Fibroblast of lung (primary cell): ENCODE measurements around the gene MRS2. TPM values are rescaled to one million over a fixed set of nuclear protein-coding genes. Genes with fewer than 3 reads are reported as not detected.
A peak's percentile ranks its signal among the peaks of the same experiment; 100 is the strongest.

ENCODE experiments used
- DNase-seq, 2 donors: peaks; one replicate each; pipeline versions ENCODE4 v3.0.0 to v3.0.0-alpha.2; 2010; ENCODE audit warnings: low read depth in 2 of 2
- H2AFZ ChIP-seq: 2 replicates; pipeline ENCODE4 v1.5.1; 2012; ENCODE audit warnings: low read length, control low read depth, inconsistent platforms
- H3K27ac ChIP-seq: 2 replicates; pipeline ENCODE4 v1.5.1; 2011; ENCODE audit warnings: low read length, control low read depth; ENCODE audit not compliant: insufficient read depth
- H3K27me3 ChIP-seq: 2 replicates; pipeline ENCODE4 v1.5.1; 2011; ENCODE audit warnings: mild to moderate bottlenecking, low read length; ENCODE audit not compliant: control insufficient read depth, insufficient read depth
- H3K36me3 ChIP-seq: 2 replicates; pipeline ENCODE4 v1.5.1; 2011; ENCODE audit warnings: low read length; ENCODE audit not compliant: control insufficient read depth, insufficient read depth
- H3K4me1 ChIP-seq: 2 replicates; pipeline ENCODE4 v1.5.1; 2011; ENCODE audit warnings: low read length; ENCODE audit not compliant: control insufficient read depth, insufficient read depth; ENCODE audit errors: extremely low read depth
- H3K4me2 ChIP-seq: 2 replicates; pipeline ENCODE4 v1.5.1; 2011; ENCODE audit warnings: low read length, control low read depth; ENCODE audit not compliant: insufficient read depth; ENCODE audit errors: extremely low read depth
- H3K4me3 ChIP-seq, 4 experiments: fragments of 200-600 bp in 1 of 4; sonication (generic) in 1 of 4; replicated peaks in 1 of 4; 2 replicates each; pipeline ENCODE4 v1.5.1; 2011 to 2016; ENCODE audit warnings: low read length in 4 of 4, low read depth in 3 of 4, mild to moderate bottlenecking in 3 of 4, control low read depth in 2 of 4, inconsistent platforms in 1 of 4, mixed read lengths in 1 of 4; ENCODE audit not compliant: insufficient read depth in 1 of 4; ENCODE audit errors: control extremely low read depth in 1 of 4
- H3K79me2 ChIP-seq: 2 replicates; pipeline ENCODE4 v1.5.1; 2012; ENCODE audit warnings: mild to moderate bottlenecking, low read length, inconsistent platforms; ENCODE audit not compliant: control insufficient read depth, insufficient read depth
- H3K9ac ChIP-seq: 2 replicates; pipeline ENCODE4 v1.5.1; 2011; ENCODE audit warnings: mild to moderate bottlenecking, low read length, control low read depth; ENCODE audit not compliant: insufficient read depth
- H3K9me3 ChIP-seq: 2 replicates; pipeline ENCODE4 v1.5.1; 2012; ENCODE audit warnings: low read depth, low read length; ENCODE audit not compliant: control insufficient read depth, insufficient read depth
- H4K20me1 ChIP-seq: 2 replicates; pipeline ENCODE4 v1.5.1; 2011; ENCODE audit warnings: low read length; ENCODE audit not compliant: control insufficient read depth, insufficient read depth; ENCODE audit errors: extremely low read depth
- EZH2 ChIP-seq: IDR thresholded peaks from 2 replicates; pipeline ENCODE4 v1.5.1; 2012; ENCODE audit warnings: low read length, control low read depth, mild to moderate bottlenecking; ENCODE audit errors: missing control alignments
- polyA minus RNA-seq: library from RNA; depleted of rRNA, polyadenylated mRNA; stranded (reverse); fragments of >200 nt; gene quantifications from 2 replicates; pipeline ENCODE4 v1.2.3, GENCODE V29; 2011; ENCODE audit warnings: low replicate concordance
- polyA plus RNA-seq, 2 donors: library from polyadenylated mRNA; depleted of rRNA in 1 of 2; stranded (reverse) in 1 of 2; unstranded in 1 of 2; fragments of >200 nt; gene quantifications; 2 replicates each; pipeline ENCODE4 v1.2.1, GENCODE V29; 2011 to 2012; ENCODE audit warnings: missing spikeins in 1 of 2
- total RNA-seq: library from RNA; depleted of rRNA; stranded (reverse); fragments of >200 nt; gene quantifications from 2 replicates; pipeline ENCODE4 v1.2.1, GENCODE V29; 2014
- TF ChIP-seq, protein P1 (sequence below), 2 donors: IDR thresholded peaks in 1 of 2; conservative IDR thresholded peaks in 1 of 2; 1 replicate in 1 of 2; 2 replicates in 1 of 2; pipeline ENCODE4 v1.5.1; 2011 to 2012; ENCODE audit warnings: low read length in 2 of 2, control low read depth in 1 of 2, inconsistent platforms in 1 of 2, low read depth in 1 of 2, mild to moderate bottlenecking in 1 of 2

MRS2 gene, protein sequence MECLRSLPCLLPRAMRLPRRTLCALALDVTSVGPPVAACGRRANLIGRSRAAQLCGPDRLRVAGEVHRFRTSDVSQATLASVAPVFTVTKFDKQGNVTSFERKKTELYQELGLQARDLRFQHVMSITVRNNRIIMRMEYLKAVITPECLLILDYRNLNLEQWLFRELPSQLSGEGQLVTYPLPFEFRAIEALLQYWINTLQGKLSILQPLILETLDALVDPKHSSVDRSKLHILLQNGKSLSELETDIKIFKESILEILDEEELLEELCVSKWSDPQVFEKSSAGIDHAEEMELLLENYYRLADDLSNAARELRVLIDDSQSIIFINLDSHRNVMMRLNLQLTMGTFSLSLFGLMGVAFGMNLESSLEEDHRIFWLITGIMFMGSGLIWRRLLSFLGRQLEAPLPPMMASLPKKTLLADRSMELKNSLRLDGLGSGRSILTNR
- total RNA-seq = 12.6 and 13.1 TPM in 2 replicates
- polyA plus RNA-seq = 15.3 and 19.9 TPM in 2 replicates
- polyA plus RNA-seq (2012) = 14.6 and 15.8 TPM in 2 replicates
- polyA minus RNA-seq = 1.4 and 3.3 TPM in 2 replicates

DNA sequence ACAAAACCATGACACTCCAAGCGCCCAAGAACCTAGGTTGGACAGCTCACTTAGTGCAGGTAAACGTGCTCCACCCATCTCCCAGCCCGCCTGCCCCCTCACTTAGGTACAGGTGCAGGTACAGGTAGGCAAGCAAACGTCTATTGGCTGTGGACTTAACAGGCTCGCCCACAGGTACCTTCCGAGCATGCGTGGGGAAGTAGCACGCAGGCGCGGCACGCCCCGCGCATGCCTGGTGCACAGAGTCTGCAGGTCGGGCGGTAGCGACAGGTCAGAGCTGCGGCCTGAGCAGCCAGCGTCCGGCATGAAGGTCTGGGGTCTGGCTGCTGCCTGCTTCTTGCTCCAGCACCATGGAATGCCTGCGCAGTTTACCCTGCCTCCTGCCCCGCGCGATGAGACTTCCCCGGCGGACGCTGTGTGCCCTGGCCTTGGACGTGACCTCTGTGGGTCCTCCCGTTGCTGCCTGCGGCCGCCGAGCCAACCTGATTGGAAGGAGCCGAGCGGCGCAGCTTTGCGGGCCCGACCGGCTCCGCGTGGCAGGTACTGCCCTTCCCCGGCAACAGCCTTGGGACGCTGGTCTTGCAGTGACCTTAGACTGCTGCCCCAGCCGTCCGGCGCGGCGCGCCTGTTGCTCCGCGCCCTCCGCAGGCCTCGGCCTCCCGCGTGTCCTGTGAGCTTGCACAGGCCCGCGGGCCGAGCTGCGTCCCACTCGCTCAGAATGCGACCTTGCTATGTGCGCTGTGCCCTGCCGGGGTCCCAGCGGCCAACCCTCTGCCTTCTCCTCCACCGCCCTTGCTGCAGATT is at the start of gene MRS2:
TSS of gene MRS2 (plus strand) at position 240 of the 804 bp plus-strand sequence. CDS start at position 351, 111 bp downstream.
- peak; percentile 71 to 74 for DNase-seq
- no peaks in the 10 kb centered on the region for H3K27me3 ChIP-seq
- TF ChIP-seq EZH2 = no peak
- TF ChIP-seq, protein P1, sequence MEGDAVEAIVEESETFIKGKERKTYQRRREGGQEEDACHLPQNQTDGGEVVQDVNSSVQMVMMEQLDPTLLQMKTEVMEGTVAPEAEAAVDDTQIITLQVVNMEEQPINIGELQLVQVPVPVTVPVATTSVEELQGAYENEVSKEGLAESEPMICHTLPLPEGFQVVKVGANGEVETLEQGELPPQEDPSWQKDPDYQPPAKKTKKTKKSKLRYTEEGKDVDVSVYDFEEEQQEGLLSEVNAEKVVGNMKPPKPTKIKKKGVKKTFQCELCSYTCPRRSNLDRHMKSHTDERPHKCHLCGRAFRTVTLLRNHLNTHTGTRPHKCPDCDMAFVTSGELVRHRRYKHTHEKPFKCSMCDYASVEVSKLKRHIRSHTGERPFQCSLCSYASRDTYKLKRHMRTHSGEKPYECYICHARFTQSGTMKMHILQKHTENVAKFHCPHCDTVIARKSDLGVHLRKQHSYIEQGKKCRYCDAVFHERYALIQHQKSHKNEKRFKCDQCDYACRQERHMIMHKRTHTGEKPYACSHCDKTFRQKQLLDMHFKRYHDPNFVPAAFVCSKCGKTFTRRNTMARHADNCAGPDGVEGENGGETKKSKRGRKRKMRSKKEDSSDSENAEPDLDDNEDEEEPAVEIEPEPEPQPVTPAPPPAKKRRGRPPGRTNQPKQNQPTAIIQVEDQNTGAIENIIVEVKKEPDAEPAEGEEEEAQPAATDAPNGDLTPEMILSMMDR (conservative IDR thresholded peaks at IDR 0.05 in 1 of 2, IDR thresholded peaks at IDR 0.05 in 1 of 2; ENCODE audit: low read depth in 1 of 2, low read length in 2 of 2) = no peak
- peak within 1 kb of the TSS; percentile 99 for H3K4me2 ChIP-seq
- H3K9ac ChIP-seq = peak within 1 kb of the TSS; percentile 79
- peak within 1 kb of the TSS; percentile 66 for H3K27ac ChIP-seq
- peak within 1 kb of the TSS; percentile 99 for H2AFZ ChIP-seq
- peak within 1 kb of the TSS; percentile 78 to 96 (median 94) for H3K4me3 ChIP-seq
- H4K20me1 ChIP-seq = no peaks in the 10 kb centered on the region
- H3K9me3 ChIP-seq = no peaks in the 10 kb centered on the region
- no peaks in the 10 kb centered on the region for H3K4me1 ChIP-seq
- no peaks in the 10 kb centered on the region for H3K36me3 ChIP-seq
- H3K79me2 ChIP-seq = peaks cover 20% of the 10 kb centered on the region

DNA sequence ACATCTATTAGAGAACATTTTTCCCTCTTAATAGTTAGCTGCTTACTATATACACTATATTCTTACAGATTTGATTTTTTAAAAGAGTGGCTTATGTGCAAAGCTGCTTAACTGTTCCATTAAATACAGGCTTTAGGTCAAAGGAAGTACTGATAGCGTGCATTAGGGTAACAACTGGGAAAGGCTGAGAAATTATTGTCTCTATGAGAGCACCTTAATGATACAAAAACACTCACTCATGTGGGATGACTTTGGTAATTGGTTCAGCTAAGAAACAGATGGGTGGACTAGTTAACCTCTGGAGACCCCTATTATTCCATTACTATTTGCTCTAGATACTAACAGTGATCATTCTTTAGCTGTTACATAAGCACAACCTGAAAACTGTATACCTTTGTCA is 48.9 kb upstream of the MRS2 start:
- Histone ChIP-seq H3K27me3 (peaks cover 12% of the 10 kb centered on the region), H2AFZ (no peak overlapping the region), H3K27ac (no peak overlapping the region), H3K79me2 (no peaks in the 10 kb centered on the region), H3K4me2 (no peak overlapping the region), H3K36me3 (no peaks in the 10 kb centered on the region), H3K4me1 (no peaks in the 10 kb centered on the region), H3K9ac (no peak overlapping the region), H4K20me1 (no peaks in the 10 kb centered on the region), H3K4me3 (no peak overlapping the region), H3K9me3 (no peaks in the 10 kb centered on the region)
- DNase-seq = no peak
- TF ChIP-seq, protein P1 (conservative IDR thresholded peaks at IDR 0.05 in 1 of 2, IDR thresholded peaks at IDR 0.05 in 1 of 2; ENCODE audit: low read depth in 1 of 2, low read length in 2 of 2) = no peak
- TF ChIP-seq EZH2 = no peak

DNA sequence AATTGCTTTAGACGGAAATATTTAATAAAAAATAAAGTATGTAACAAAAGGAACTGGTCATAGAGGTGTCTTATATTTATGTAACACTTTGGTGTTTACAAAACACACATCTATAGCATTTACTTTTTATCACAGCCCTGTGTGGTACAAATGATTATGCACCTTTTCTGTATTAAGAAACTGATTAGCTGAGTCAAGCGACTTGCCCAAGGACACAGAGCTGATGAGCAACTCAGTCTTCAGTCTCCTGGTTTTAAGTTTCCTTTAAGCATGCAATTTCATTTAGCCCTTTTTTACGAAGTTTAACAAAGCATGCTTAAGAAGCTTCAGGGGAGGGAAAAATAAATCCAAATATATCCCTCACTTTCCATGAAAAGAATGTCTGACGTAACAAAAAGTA is 47.3 kb upstream of the MRS2 start:
- DNase-seq = no peak
- Histone ChIP-seq H3K36me3 (no peaks in the 10 kb centered on the region), H2AFZ (no peak overlapping the region), H3K79me2 (no peaks in the 10 kb centered on the region), H4K20me1 (no peaks in the 10 kb centered on the region), H3K27ac (no peak overlapping the region), H3K4me1 (no peaks in the 10 kb centered on the region), H3K4me3 (no peak overlapping the region), H3K9me3 (no peaks in the 10 kb centered on the region), H3K9ac (no peak overlapping the region), H3K4me2 (no peak overlapping the region), H3K27me3 (peaks cover 12% of the 10 kb centered on the region)
- TF ChIP-seq, protein P1 (conservative IDR thresholded peaks at IDR 0.05 in 1 of 2, IDR thresholded peaks at IDR 0.05 in 1 of 2; ENCODE audit: low read depth in 1 of 2, low read length in 2 of 2) = no peak
- no peak for TF ChIP-seq EZH2
